ENCODE data around the gene ASPA. TPM values are rescaled to one million over a fixed set of nuclear protein-coding genes. Genes with fewer than 3 reads are reported as not detected.

Gene ASPA
- total and polyA plus RNA-seq, 10 of the 15 experiments (the other 5 are each of a cell fraction or from before 2014, with no cell fraction given), result 0.04 to 0.30 TPM; not detected in 8

DNA sequence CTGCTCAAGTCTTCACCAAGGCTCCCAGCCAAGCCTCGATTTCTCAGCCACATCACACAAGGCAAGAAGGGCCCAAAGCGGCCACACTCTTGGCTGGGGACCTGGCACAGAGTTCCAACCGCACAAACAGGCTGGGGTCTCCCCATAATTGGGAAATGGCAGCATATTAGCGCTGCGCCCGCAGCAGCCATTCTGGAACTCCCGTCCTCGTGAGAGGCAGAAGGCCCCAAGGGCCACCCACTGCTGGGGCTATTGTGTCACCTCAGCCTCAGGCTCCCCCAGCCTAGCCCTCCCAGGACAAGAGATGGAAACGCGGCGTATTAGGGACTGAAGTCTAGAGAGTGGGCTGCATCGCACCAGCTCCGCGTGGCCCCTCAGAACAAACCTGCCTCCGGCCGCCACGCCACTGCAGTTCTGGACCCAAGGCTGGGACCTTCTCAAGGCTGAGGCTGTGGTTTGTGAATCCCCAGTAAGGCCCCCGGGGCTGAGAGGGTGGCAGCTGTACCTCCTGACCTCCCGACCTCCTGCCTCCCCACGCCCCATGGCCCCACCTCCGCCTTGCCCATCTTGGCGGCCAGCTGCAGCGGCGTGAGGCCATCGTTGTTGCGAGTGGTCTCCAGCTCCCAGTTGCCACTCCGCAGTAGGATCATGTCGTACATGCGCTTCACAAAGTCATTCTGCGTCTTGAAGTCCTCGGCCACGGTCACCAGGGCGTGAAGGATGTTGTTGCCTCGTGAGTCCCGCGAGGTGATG, 56.5 kb downstream of the ASPA start:
- Histone ChIP-seq H3K4me1 (ENCODE audit: control insufficient read depth, insufficient read depth, low read length) (peaks cover 3% of the 10 kb centered on the region), H3K27ac (ENCODE audit: control insufficient read depth, insufficient read depth) (no peak overlapping the region), H3K4me3 (no peak overlapping the region), H3K9me3 (replicated peaks; ENCODE audit: control insufficient read depth, insufficient read depth, low read length) (no peaks in the 10 kb centered on the region), H3K9ac (ENCODE audit: control insufficient read depth, insufficient read depth, low read length) (no peak overlapping the region), H3K4me2 (ENCODE audit: control insufficient read depth, insufficient read depth) (no peak overlapping the region), H2AFZ (ENCODE audit: control insufficient read depth, low read depth, low read length) (no peak overlapping the region), H4K20me1 (ENCODE audit: control insufficient read depth, insufficient read depth) (no peaks in the 10 kb centered on the region; the same call in 1 of the 2 replicates), H3K79me2 (ENCODE audit: control insufficient read depth, insufficient read depth, low read length) (no peaks in the 10 kb centered on the region), H3K27me3 (replicated peaks in 1 of 2; ENCODE audit: control insufficient read depth in 2 of 2, insufficient read depth in 2 of 2, low read length in 1 of 2) (no peaks in the 10 kb centered on the region), H3K36me3 (ENCODE audit: control insufficient read depth in 2 of 2, insufficient read depth in 2 of 2, low read length in 1 of 2) (peaks cover 0 to 5% of the 10 kb centered on the region in 2 experiments; a peak in 2 of 4 replicates)
- RAD21 ChIA-PET (ENCODE audit: unreplicated experiment), result no interaction called here
- DNase-seq (ENCODE audit: low read depth, low spot score) (no peak), ATAC-seq (no peak), FAIRE-seq (no peak)
- POLR2A ChIA-PET, result no interaction called here
- TF ChIP-seq ATF7 (IDR thresholded peaks at IDR 0.05; ENCODE audit: low read depth), result no peak
- no peak for TF ChIP-seq DPF2 (IDR thresholded peaks at IDR 0.05)
- TF ChIP-seq CHD2 (IDR thresholded peaks at IDR 0.05; ENCODE audit: borderline replicate concordance, low read depth, low read length), result no peak
- no peak for TF ChIP-seq BMI1 (IDR thresholded peaks at IDR 0.05; ENCODE audit: borderline replicate concordance)
- TF ChIP-seq KAT2A (conservative IDR thresholded peaks at IDR 0.05; ENCODE audit: control insufficient read depth, low read depth, low read length), result no peak
- peak; percentile 21; the same call in 1 of the 2 replicates for TF ChIP-seq POLR2A (IDR thresholded peaks at IDR 0.05; ENCODE audit: low read depth, low read length)
- no peak for TF ChIP-seq RAD51 (IDR thresholded peaks at IDR 0.05)
- TF ChIP-seq, protein P1, sequence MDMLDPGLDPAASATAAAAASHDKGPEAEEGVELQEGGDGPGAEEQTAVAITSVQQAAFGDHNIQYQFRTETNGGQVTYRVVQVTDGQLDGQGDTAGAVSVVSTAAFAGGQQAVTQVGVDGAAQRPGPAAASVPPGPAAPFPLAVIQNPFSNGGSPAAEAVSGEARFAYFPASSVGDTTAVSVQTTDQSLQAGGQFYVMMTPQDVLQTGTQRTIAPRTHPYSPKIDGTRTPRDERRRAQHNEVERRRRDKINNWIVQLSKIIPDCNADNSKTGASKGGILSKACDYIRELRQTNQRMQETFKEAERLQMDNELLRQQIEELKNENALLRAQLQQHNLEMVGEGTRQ (IDR thresholded peaks at IDR 0.05; ENCODE audit: borderline replicate concordance, low read depth, low read length), result no peak
- TF ChIP-seq, protein P2, sequence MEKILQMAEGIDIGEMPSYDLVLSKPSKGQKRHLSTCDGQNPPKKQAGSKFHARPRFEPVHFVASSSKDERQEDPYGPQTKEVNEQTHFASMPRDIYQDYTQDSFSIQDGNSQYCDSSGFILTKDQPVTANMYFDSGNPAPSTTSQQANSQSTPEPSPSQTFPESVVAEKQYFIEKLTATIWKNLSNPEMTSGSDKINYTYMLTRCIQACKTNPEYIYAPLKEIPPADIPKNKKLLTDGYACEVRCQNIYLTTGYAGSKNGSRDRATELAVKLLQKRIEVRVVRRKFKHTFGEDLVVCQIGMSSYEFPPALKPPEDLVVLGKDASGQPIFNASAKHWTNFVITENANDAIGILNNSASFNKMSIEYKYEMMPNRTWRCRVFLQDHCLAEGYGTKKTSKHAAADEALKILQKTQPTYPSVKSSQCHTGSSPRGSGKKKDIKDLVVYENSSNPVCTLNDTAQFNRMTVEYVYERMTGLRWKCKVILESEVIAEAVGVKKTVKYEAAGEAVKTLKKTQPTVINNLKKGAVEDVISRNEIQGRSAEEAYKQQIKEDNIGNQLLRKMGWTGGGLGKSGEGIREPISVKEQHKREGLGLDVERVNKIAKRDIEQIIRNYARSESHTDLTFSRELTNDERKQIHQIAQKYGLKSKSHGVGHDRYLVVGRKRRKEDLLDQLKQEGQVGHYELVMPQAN (conservative IDR thresholded peaks at IDR 0.05), result no peak
- CTCF ChIA-PET, result no interaction called here
- intact Hi-C loops (cut with micrococcal nuclease; ENCODE audit: unreplicated experiment) (no loop called here), in situ Hi-C loops (cut with MboI) (no loop called here)
- SMC1A ChIA-PET (ENCODE audit: uncharacterized antibody, unreplicated experiment), result no interaction called here
- 90% methylated on average over 34 of the region's 36 CpGs for WGBS (ENCODE audit: insufficient coverage, insufficient replicate concordance, low lambda C conversion rate, missing lambda C conversion rate)
- BruUV-seq (replicated peaks), result no TSS peak

All from GM12878 (cell line).